DMS 273 treated with DMSO at 0.1 percent for 48 hours (cell line): ENCODE results near the gene DPYSL3.
A peak's percentile ranks its signal among the peaks of the same experiment; 100 is the strongest.
"Not testable (repeated sequence)": the region's sequence is repeated elsewhere in the genome, so short reads cannot be mapped to it uniquely, and the experiment has no call there.

Source experiments
- DNase-seq: peaks from one replicate; lab custom pipeline; 2025; lab: John Stamatoyannopoulos, UW

Gene DPYSL3

GRCh38 chr5:147509710-147510651 lies at the start of gene DPYSL3:
Gene DPYSL3 (minus strand): TSS chr5:147510068. CDS start chr5:147509858, 210 bp downstream.
- peak; percentile 51 for DNase-seq

DNA sequence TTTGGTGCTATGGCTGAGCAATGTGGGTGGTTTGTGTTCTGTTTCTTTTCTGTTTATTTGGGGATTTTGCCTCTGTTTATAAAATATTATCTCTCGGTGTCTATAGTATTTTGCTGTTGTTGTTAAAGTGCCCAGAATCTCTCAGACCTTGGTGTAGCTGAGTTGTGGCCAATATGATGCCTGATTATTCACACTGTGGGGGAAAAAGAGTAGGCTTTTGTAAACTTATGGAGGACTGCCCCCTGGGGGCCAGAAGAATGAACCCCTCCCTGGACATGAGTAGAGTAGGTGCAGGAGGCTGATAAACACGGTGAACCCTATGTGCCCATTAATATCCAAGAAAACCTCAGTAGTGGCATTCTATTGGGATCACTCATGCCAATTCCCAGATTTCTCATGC lies 49.0 kb upstream of the DPYSL3 start:
- DNase-seq = peak; percentile 42

DNA sequence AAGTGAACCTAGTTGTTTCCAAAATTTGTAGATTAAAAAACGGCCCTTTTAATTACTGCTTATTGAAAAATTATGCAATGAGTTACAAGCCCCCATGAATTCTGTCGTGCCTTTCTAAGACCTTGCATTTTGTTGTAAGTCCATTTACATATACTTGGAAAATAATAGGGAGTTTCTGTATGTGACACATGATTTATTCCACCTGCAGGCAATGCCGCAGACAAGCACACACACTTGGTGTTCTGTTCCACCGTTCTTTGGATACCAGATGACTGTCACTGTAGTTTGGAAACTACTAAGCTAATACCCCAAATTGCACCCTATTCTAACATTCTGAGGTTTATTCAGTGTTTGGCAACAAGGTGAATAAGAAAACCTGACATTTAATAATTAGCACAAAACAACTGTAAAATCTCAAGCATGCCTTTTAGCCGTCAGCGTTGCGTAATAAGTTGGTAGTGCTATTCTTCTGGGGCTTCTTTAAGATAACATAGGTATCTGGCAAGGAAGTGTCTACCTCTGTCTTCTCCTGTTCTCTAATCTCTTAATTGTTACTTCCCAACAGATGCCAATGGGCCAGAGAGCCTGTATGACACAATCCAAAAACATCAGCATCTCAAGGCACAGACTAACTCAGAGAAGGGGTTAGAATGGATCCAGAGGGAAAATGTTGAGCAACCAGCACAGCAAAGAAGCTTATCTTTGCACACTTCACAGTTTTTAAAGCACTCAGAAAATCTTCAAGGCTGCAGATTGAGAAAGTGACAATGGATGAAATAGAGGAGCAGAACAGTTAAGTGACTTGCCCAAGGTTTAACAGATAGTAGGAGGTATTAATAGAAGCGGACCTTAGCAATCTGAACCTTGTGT lies 48.2 kb upstream of the DPYSL3 start:
- no peak for DNase-seq

GRCh38 chr5:147555176-147555575 lies 45.3 kb upstream of the DPYSL3 start:
- DNase-seq = no peak

DNA sequence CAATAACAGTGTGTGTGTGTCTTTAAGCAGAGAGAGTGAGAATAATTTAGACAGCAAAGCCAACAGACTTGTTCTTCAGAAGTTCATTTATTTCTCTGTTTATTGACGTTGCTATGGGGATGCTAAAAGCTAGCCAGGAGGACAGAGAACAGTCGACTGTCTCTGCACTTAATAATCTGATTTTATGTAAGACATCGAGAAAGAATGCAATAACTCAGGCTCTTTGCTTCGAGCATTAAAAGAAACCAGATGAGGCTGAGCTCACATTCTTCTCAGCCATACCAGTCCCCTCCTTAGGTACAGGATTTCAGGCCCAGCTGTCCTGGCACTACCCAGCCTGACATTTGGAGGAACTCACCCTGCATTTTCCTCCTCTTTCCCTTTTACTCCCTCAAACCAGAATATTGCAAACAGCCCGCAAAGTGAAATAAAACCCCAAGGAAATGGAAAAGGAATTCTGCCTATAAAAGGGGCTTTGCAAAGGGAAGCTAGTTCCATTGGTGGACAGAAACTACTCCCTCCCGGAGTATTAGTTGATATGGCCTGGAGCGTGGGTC lies 44.5 kb upstream of the DPYSL3 start:
- no peak for DNase-seq

DNA sequence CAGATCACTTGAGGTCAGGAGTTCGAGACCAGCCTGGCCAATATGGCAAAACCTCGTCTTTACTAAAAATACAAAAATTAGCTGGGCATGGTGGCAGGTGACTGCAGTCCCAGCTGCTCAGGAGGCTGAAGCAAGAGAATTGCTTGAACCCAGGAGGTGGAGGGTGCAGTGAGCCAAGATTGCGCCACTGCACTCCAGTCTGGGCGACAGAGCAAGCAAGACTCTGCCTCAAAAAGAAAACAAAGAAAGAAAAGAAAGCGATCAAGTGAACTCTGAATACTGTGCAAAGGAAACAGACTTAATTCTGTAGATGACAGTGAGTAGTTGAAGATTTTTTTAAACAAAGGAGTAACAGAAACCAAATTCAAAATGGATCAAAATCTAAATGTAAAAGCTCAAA lies 43.9 kb upstream of the DPYSL3 start:
- not testable (repeated sequence) for DNase-seq

- DNase-seq = no peak
Measured at GRCh38 chr5:147552897-147553296, 43.0 kb upstream of the DPYSL3 start.

- no peak for DNase-seq
Measured at GRCh38 chr5:147551677-147552076, 41.8 kb upstream of the DPYSL3 start.

GRCh38 chr5:147547730-147548129 lies 37.9 kb upstream of the DPYSL3 start:
- no peak for DNase-seq

DNA sequence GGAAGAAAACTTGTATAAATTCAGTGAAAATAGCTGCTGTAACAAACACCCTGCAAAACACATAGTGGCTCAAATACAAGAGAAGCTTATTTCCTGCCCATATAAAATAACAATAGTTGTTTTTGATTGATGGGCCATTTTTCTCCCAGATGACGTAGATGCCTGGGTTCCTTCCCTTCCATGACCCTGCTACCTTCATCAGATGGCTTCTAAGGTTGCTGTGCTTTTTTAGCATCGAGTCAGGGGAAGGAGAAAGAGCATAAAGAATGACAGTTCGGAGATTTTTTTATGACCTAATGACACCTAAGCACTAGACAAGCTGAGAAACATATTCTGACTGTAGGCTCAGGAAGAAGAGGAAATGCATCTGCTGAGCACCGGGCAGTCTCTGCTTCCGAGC lies 34.7 kb upstream of the DPYSL3 start:
- no peak for DNase-seq

- DNase-seq = no peak
Measured at GRCh38 chr5:147539053-147539452, 29.2 kb upstream of the DPYSL3 start.

DNA sequence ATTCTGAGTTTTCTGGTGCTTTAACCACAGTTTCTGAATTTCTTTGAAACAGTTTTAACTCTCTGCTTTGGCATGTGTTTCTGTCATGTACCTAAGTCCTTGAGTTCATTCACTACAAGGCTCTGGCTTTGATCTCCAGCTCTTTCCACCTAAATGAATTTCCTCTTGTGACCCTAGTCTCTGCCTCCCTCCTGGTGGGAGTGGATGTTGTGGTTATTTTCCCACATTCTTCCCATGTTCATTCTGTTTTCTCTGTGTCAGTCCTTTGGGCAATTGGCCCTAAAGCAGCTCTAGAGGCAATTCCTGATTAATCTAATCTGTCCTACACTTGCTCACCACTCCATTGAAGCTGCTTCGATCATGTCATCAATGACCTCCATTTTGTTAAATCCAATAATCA lies 28.4 kb upstream of the DPYSL3 start:
- no peak for DNase-seq

DNA sequence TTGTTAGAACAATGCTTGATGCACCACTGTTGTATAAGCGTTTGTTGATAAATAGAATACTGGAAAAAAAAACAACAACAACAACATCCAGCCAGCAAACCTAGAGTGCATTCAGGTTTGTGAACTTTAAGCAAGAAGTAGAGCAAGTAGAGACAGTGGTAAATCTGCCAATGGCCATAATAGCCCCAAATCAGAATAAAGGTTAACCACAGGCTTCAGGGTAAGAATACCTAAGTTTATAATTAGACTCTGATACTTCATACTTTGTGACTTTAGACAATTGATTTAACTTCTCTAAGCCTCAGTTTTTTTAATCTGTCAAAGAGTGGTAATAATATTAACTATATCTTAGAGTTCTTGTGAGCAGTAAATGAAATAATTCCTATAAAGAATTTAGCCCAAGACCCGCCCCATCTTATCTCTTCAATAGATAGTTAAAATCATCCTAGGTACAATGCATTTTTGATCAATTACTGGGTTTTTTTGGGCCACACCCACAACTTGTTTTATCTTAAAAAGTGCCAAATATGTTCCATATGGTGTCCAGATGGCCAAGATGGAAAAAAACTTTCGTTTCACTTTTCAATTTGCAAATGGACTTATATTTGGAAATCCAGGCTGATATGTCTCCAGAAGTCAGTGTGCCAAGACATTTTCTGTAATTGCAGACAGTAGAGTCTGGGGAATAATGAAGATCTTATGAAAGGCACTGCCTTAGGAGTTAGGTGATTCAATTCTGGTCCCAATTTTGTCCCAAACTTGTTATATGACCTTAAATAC lies 24.5 kb upstream of the DPYSL3 start:
- DNase-seq = peak; percentile 70

DNA sequence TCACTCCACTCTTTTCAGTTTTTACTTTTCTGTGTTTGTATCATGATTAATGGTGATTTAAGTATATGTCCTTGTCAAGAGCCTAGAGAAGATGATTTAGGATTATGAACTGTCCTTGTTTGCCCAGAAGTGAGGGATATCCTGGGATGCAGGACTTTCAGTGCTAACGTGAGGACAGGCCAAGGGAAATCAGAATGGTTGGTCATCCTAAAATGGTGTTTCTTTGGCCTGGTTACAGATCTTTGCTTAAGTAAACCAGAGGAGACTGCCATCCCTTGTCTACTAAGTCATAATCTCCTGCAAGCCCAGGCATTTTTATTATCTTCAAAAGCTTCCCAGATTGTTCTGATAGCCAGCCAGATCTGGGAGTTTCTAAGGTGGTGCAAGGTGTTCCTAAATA lies 22.3 kb upstream of the DPYSL3 start:
- peak; percentile 39 for DNase-seq

GRCh38 chr5:147530530-147531389 lies 20.9 kb upstream of the DPYSL3 start:
- DNase-seq = no peak

- no peak for DNase-seq
Measured at GRCh38 chr5:147523069-147523468, 13.2 kb upstream of the DPYSL3 start.

- DNase-seq = no peak
Measured at GRCh38 chr5:147522435-147522834, 12.6 kb upstream of the DPYSL3 start.

- DNase-seq = no peak
Measured at GRCh38 chr5:147520450-147520849, 10.6 kb upstream of the DPYSL3 start.

DNA sequence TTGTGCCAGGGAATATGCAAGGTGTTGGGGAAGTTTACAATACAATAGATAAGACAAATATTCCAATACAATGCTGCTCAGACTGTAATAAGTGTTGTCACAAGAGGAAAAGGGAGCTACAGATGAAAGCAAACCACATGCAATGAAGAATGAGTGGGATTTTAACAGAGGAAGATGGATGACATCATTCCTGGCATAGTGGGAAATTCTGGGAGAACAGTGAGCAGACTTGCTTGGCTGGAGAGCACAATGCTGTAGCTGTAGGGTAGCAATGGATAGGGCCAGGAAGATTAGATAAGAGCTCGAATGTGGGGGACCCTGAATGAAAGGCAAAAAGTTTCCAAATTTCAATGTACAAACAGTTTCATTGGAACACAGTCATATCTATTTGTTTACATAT lies 9.5 kb upstream of the DPYSL3 start:
- DNase-seq = no peak

DNA sequence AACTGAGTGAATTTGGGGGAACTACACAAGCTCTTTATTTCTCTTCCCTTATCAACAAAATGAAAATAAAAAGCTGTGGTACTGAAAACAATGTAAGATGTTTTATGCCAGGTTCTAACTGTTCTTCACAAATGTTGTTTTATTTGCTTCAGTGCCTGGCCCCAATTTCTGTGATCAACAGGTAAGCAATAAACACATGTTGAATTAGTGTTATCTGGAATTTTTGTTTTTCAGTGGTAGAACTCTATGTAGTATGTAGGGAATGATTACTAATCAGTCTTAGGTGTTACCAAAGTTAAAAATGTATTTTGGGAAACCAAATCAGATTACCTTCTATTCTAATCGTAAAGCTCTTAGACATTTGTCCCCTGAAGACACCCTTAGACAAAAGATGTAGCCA lies 7.5 kb upstream of the DPYSL3 start:
- no peak for DNase-seq

- no peak for DNase-seq
Measured at GRCh38 chr5:147515269-147515668, 5.4 kb upstream of the DPYSL3 start.
